SIG-M5 treated with dmso at 0.1 percent for 504 hours (cell line): ENCODE measurements around the gene EHMT1.
"Not testable (repeated sequence)": the region's sequence is repeated elsewhere in the genome, so short reads cannot be mapped to it uniquely, and the experiment has no call there.

ENCODE experiments used
- DNase-seq: peaks from one replicate; lab custom pipeline; 2025; ENCODE audit not compliant: unreplicated experiment; lab: John Stamatoyannopoulos, UW

Gene EHMT1

GRCh38 chr9:137757613-137758029 lies 138.8 kb downstream of the EHMT1 start:
- DNase-seq: no peak

GRCh38 chr9:137758067-137758466 lies 139.3 kb downstream of the EHMT1 start:
- DNase-seq: no peak

- DNase-seq: no peak
Observed at GRCh38 chr9:137759117-137759516, 140.3 kb downstream of the EHMT1 start.

GRCh38 chr9:137759649-137760321 lies 141.0 kb downstream of the EHMT1 start:
- no peak for DNase-seq

GRCh38 chr9:137760426-137760825 lies 141.6 kb downstream of the EHMT1 start:
- no peak for DNase-seq

GRCh38 chr9:137761032-137761431 lies 142.2 kb downstream of the EHMT1 start:
- DNase-seq: no peak

GRCh38 chr9:137761793-137762192 lies 143.0 kb downstream of the EHMT1 start:
- DNase-seq: no peak

- DNase-seq: no peak
Observed at GRCh38 chr9:137762414-137763061, 143.7 kb downstream of the EHMT1 start.

- no peak for DNase-seq
Observed at GRCh38 chr9:137763271-137763955, 144.6 kb downstream of the EHMT1 start.

- no peak for DNase-seq
Observed at GRCh38 chr9:137764171-137764671, 145.4 kb downstream of the EHMT1 start.

GRCh38 chr9:137764981-137765380 lies 146.2 kb downstream of the EHMT1 start:
- no peak for DNase-seq

- no peak for DNase-seq
Observed at GRCh38 chr9:137765536-137765935, 146.7 kb downstream of the EHMT1 start.

- no peak for DNase-seq
Observed at GRCh38 chr9:137771580-137771979, 152.8 kb downstream of the EHMT1 start.

- no peak for DNase-seq
Observed at GRCh38 chr9:137772281-137772873, 153.6 kb downstream of the EHMT1 start.

GRCh38 chr9:137774775-137775386 lies 156.1 kb downstream of the EHMT1 start:
- no peak for DNase-seq

- DNase-seq: no peak
Observed at GRCh38 chr9:137776306-137776995, 157.6 kb downstream of the EHMT1 start.

- DNase-seq: no peak
Observed at GRCh38 chr9:137777761-137778160, 159.0 kb downstream of the EHMT1 start.

GRCh38 chr9:137778336-137778735 lies 159.5 kb downstream of the EHMT1 start:
- DNase-seq: no peak

GRCh38 chr9:137778914-137779313 lies 160.1 kb downstream of the EHMT1 start:
- no peak for DNase-seq

- DNase-seq: not testable (repeated sequence)
Observed at GRCh38 chr9:137780031-137780430, 161.2 kb downstream of the EHMT1 start.
